ENCODE results near the gene FHIT. TPM values are rescaled to one million over a fixed set of nuclear protein-coding genes. Genes with fewer than 3 reads are reported as not detected.
A peak's percentile ranks its signal among the peaks of the same experiment; 100 is the strongest.

FHIT gene
- total RNA-seq, 2 donors from 2014 or later: 2.9 to 12.2 TPM

GRCh38 chr3:59885101-59885500 lies 1366.2 kb downstream of the FHIT start:
- ATAC-seq (replicated peaks): no peak
- Mint-ChIP-seq H3K4me1 (peaks cover 10% of the 10 kb centered on the region), H3K27ac (no peak overlapping the region), H3K4me3 (no peak overlapping the region), H3K36me3 (ENCODE audit: low read depth) (no peaks in the 10 kb centered on the region), H3K27me3 (no peaks in the 10 kb centered on the region), H3K9me3 (peaks cover 3% of the 10 kb centered on the region)

DNA sequence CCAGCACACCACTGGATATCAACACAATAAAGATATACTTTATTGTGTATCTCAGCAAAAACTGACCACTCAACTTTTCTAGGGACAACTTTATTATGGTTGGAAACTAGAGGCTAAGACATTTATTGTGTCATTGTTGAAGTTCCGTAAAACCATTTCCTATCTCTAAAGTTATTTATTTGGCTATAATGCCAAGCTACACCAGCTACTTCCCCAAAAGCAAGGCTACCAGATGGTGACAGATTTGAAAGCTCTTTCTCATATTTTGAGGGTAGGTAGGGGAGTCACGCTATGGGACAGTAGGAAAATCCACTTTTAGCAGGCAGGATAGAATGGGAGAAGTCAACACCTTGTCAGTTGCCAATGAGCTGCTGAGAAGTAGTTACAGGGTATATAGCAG lies 1366.8 kb downstream of the FHIT start:
- H3K27me3 Mint-ChIP-seq: no peaks in the 10 kb centered on the region
- H3K36me3 Mint-ChIP-seq (ENCODE audit: low read depth): no peaks in the 10 kb centered on the region
- ATAC-seq (replicated peaks): no peak
- H3K9me3 Mint-ChIP-seq: peaks cover 3% of the 10 kb centered on the region
- peaks cover 10% of the 10 kb centered on the region for H3K4me1 Mint-ChIP-seq
- H3K4me3 Mint-ChIP-seq: no peak overlapping the region
- no peak overlapping the region for H3K27ac Mint-ChIP-seq

DNA sequence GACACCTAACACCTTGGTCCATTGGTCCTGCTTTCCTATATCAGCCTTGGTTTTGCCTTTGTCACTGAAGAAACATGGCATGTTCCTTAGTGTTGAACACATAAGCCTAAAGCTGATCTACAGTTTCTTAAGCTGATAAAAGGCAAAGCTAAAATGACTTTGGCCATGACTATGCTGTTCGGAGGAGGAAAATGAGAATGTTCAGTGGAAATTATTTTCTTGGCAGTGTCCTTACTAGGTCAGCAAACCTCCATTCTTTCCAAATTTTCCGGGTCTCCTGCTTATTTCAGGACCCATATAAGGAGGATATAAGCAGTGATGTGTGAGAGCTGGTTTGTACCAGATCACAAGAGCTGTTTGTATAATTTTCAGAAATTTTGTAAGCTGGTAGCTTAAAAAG lies 1368.5 kb downstream of the FHIT start:
- peaks cover 10% of the 10 kb centered on the region for H3K4me1 Mint-ChIP-seq
- no peak for ATAC-seq (replicated peaks)

DNA sequence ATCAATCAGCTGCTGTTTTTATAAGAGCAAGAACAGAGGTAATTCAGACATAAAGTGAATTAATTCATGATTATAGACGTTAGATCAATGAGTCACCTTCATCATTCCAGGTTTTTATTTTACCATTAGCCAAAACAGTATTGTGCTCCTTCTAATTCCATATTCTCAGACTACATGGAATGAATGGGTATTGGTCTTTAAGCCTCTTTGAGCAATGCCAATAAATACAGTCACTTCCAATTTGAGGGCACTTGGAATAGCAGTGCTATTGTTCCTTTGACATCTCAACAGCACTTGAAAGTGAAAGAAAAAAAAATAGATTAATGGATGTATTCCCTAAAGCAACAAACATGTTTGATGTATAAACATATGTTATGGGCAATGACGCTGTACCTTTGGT lies 1370.5 kb downstream of the FHIT start:
- no peak for ATAC-seq (replicated peaks)
- Mint-ChIP-seq H3K9me3 (peaks cover 3% of the 10 kb centered on the region), H3K27ac (no peak overlapping the region), H3K36me3 (ENCODE audit: low read depth) (no peaks in the 10 kb centered on the region), H3K4me3 (no peak overlapping the region), H3K27me3 (no peaks in the 10 kb centered on the region), H3K4me1 (peaks cover 5% of the 10 kb centered on the region)

More for the DNA sequence above, 1368.5 kb downstream of the FHIT start:
- Mint-ChIP-seq H3K27me3 (no peaks in the 10 kb centered on the region), H3K36me3 (ENCODE audit: low read depth) (no peaks in the 10 kb centered on the region), H3K9me3 (peaks cover 3% of the 10 kb centered on the region), H3K27ac (no peak overlapping the region), H3K4me3 (no peak overlapping the region)

GRCh38 chr3:59879031-59879581 lies 1372.1 kb downstream of the FHIT start:
- no peak overlapping the region for H3K4me3 Mint-ChIP-seq

GRCh38 chr3:59878038-59878427 lies 1373.2 kb downstream of the FHIT start:
- no peak overlapping the region for H3K27ac Mint-ChIP-seq
- H3K27me3 Mint-ChIP-seq: no peaks in the 10 kb centered on the region
- ATAC-seq (replicated peaks): no peak
- H3K36me3 Mint-ChIP-seq (ENCODE audit: low read depth): no peaks in the 10 kb centered on the region
- H3K4me1 Mint-ChIP-seq: no peaks in the 10 kb centered on the region
- H3K4me3 Mint-ChIP-seq: no peak overlapping the region
- H3K9me3 Mint-ChIP-seq: no peaks in the 10 kb centered on the region

More at GRCh38 chr3:59879031-59879581, 1372.1 kb downstream of the FHIT start:
- H3K36me3 Mint-ChIP-seq (ENCODE audit: low read depth): no peaks in the 10 kb centered on the region
- no peak for ATAC-seq (replicated peaks)
- H3K27ac Mint-ChIP-seq: no peak overlapping the region
- H3K9me3 Mint-ChIP-seq: no peaks in the 10 kb centered on the region
- no peaks in the 10 kb centered on the region for H3K27me3 Mint-ChIP-seq
- no peaks in the 10 kb centered on the region for H3K4me1 Mint-ChIP-seq

DNA sequence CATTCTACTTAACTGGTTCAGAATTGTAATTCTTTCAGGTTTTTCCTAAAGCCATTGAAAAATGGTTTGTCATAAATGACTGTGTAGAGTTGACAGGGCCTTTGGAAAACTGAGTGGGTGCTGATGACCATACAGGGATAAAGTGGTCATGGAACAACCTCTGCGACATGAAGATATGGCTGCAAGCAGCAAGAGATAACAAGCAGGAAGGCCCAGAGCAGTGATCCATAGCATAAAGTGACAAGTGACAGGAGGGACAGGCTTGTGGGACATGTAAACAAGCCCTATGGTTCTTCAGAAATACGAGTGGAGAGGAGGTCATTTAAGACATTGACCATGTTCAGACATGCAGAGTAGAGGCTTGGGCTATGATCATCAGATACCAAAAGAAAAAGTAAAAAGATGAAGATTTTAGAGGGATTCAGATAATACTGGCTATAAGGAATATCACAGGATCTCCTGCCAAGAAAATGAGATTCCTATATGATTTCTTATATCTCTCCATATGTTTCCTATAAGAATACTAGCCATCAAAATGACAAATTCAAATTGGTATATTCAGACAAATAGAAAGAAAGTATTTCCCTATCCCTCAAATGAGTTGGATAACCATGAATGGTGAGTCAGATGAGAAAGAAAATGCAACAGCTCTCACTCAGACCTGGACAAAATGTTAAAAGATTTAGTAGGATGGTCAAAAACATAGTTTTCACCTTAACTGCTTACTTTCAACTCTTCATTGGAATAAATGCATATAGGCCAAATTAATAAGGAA lies 1373.8 kb downstream of the FHIT start:
- no peak overlapping the region for H3K4me3 Mint-ChIP-seq
- H3K27ac Mint-ChIP-seq: no peak overlapping the region
- H3K9me3 Mint-ChIP-seq: no peaks in the 10 kb centered on the region
- ATAC-seq (replicated peaks): no peak
- H3K36me3 Mint-ChIP-seq (ENCODE audit: low read depth): no peaks in the 10 kb centered on the region
- H3K27me3 Mint-ChIP-seq: no peaks in the 10 kb centered on the region
- H3K4me1 Mint-ChIP-seq: no peaks in the 10 kb centered on the region

- Mint-ChIP-seq H3K27me3 (no peaks in the 10 kb centered on the region), H3K4me1 (no peaks in the 10 kb centered on the region), H3K36me3 (ENCODE audit: low read depth) (no peaks in the 10 kb centered on the region), H3K9me3 (no peaks in the 10 kb centered on the region), H3K4me3 (no peak overlapping the region), H3K27ac (no peak overlapping the region)
- ATAC-seq (replicated peaks): no peak
Measured at GRCh38 chr3:59876533-59877062, 1374.7 kb downstream of the FHIT start.

DNA sequence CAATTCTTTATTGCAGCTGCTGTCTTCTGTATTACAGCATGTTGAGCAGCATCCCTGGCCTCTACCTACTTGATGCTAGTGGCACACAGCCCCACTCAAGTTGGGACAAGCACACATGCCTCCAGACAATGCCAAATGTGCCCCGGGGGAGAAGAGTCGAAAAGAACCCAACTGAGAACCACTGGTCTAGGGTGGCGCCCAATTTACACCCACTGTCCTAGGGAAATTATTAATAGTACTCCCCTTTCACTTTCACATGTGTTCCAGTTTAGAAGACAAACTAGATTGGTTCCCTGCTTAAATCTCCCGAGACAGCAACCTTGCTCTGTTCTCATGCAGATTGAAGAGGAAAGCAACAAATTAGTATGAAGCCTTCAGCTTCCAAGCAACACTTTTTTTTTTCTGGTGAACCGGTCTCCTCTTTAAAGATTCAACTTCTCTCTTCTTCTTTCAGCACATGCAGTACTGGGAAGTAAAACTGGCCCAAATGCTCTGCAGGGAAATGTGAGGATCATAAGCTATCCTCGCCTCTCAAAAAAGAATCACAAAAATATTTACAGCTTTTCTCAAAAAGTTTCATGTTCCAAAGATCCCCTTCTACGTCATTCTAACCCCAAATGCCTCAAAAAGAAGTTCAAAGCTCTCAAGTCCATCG lies 1377.5 kb downstream of the FHIT start:
- H3K27ac Mint-ChIP-seq: no peak overlapping the region
- no peak for ATAC-seq (replicated peaks)
- no peaks in the 10 kb centered on the region for H3K36me3 Mint-ChIP-seq (ENCODE audit: low read depth)
- no peak overlapping the region for H3K4me3 Mint-ChIP-seq
- no peaks in the 10 kb centered on the region for H3K9me3 Mint-ChIP-seq
- H3K27me3 Mint-ChIP-seq: no peaks in the 10 kb centered on the region
- no peaks in the 10 kb centered on the region for H3K4me1 Mint-ChIP-seq

DNA sequence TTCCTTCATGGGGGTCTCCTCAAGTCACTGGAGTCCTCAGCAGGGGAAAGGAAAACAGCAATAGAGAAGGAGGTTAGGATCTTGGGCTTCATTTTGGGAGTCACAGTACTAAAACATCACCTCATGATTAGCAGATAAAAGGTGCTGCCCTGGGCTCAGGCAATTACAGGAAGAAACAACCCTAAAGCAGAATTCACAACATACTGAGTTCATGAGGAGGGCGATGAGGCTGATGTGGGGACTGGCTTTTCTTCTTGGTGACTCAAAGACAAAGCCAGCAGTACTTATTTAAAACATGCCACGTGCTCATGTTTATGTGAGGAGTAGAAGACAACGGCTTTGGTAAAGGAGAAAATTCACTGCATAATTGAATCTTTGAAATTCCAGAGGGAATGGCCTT lies 1379.1 kb downstream of the FHIT start:
- Mint-ChIP-seq H3K9me3 (no peaks in the 10 kb centered on the region), H3K27ac (no peak overlapping the region), H3K4me3 (no peak overlapping the region), H3K27me3 (no peaks in the 10 kb centered on the region), H3K36me3 (ENCODE audit: low read depth) (no peaks in the 10 kb centered on the region), H3K4me1 (no peaks in the 10 kb centered on the region)
- ATAC-seq (replicated peaks): no peak

DNA sequence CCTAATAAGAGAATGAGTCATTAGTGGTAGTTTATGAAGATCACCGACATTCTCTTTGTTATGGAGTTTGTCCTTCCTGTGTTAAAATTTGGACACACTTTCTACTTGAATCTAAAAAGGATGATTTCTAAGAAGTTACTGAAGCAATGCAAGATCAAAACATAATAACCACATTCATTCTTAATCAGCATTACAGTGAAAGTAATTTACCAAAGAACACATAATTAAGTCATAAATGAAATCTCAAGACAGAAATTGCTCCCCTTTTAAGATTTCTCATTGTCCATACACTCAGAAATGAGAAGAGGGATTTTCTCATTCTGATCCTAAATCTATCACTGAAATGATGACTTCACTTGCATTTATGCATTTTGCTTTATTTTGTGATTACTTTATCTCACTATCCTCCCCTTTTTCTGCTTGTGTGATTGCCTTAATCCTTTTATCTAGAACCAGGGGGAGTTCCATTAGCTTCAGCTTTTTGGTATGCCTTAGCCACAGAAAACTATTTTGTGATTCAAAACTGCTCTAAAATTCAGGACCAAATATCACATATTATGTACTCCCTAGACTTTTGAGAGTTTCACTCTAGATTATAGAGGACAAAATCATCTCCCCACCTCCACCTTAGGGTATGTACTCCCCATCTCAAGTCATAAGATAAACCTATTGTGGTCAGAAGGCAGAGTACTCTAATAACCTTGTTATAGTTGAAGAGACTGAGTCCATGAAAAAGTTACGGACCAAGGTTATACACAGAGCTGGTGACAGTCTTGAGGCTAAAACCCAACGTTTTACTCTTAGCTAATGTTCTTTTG lies 1383.9 kb downstream of the FHIT start:
- peaks cover 18% of the 10 kb centered on the region for H3K9me3 Mint-ChIP-seq
- H3K4me1 Mint-ChIP-seq: no peaks in the 10 kb centered on the region
- ATAC-seq (replicated peaks): peak; percentile 63
- no peaks in the 10 kb centered on the region for H3K36me3 Mint-ChIP-seq (ENCODE audit: low read depth)
- peaks cover 5% of the 10 kb centered on the region for H3K27me3 Mint-ChIP-seq
- no peak overlapping the region for H3K4me3 Mint-ChIP-seq
- H3K27ac Mint-ChIP-seq: no peak overlapping the region

GRCh38 chr3:59866076-59866475 lies 1385.2 kb downstream of the FHIT start:
- Mint-ChIP-seq H3K4me1 (no peaks in the 10 kb centered on the region), H3K4me3 (no peak overlapping the region), H3K36me3 (ENCODE audit: low read depth) (no peaks in the 10 kb centered on the region), H3K9me3 (peaks cover 20% of the 10 kb centered on the region), H3K27me3 (peaks cover 5% of the 10 kb centered on the region), H3K27ac (no peak overlapping the region)
- ATAC-seq (replicated peaks): no peak

DNA sequence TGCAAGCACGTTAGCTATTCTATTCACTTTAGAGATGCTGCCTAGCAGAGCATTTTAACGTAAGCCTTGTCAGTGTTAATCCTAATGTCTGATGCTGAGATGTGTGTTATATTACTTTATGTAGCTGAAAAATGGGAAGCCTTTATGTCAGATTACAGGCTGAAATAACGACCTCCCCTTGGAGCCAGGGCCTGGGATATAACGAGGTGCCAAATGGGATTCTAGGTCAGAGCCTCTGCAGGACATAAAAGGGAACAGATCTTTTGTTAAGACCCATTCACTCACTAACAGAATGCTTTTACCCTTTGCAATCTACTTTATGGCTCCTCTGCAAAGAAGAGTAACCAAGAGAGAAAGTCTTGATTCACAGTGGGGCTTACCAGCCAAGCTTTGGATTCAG lies 1385.9 kb downstream of the FHIT start:
- ATAC-seq (replicated peaks): no peak
- Mint-ChIP-seq H3K27me3 (peaks cover 5% of the 10 kb centered on the region), H3K9me3 (peaks cover 20% of the 10 kb centered on the region), H3K36me3 (ENCODE audit: low read depth) (no peaks in the 10 kb centered on the region), H3K4me3 (no peak overlapping the region), H3K4me1 (no peaks in the 10 kb centered on the region), H3K27ac (no peak overlapping the region)

DNA sequence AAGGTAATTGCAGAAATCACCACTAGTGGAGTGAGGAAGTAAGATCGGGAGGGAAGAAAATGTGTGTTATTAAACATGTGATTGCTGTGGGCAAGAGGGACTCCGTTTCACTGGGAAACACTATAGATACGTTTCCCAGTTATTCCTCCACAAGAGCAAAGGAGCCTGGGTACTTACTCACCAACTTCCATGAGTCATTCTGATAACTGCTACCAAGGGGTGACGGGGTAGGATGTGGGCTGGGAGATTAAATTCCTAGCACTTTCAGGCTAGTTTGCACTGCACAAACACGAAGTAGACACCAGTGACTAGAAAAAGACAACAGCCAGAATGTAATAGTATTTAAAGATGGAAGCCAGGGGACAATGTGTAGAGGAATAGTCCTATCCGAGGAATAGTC lies 1388.6 kb downstream of the FHIT start:
- Mint-ChIP-seq H3K27me3 (peaks cover 5% of the 10 kb centered on the region), H3K4me3 (no peak overlapping the region), H3K36me3 (ENCODE audit: low read depth) (no peaks in the 10 kb centered on the region), H3K4me1 (no peaks in the 10 kb centered on the region), H3K9me3 (peaks cover 20% of the 10 kb centered on the region), H3K27ac (no peak overlapping the region)
- no peak for ATAC-seq (replicated peaks)
